HepG2 (cell line): ENCODE data around the gene SREBF1. TPM values are rescaled to one million over a fixed set of nuclear protein-coding genes. Genes with fewer than 3 reads are reported as not detected.

ENCODE experiments used
- ARID5B ChIP-seq: IDR thresholded peaks from 2 replicates; pipeline ENCODE4 v1.4.0; 2020; ENCODE audit warnings: mild to moderate bottlenecking, missing genetic modification reagents
- ASH2L ChIP-seq: fragments of 300-600, 200-600 bp; sonication (generic); IDR thresholded peaks from 2 replicates; pipeline ENCODE4 v1.7.0; 2017; ENCODE audit warnings: low read depth, mild to moderate bottlenecking, moderate library complexity, mixed read lengths, low read length; ENCODE audit not compliant: insufficient read length
- GMEB1 ChIP-seq: sonication (generic); formaldehyde crosslinking; IDR thresholded peaks from 2 replicates; pipeline ENCODE4 v1.5.1; 2020; ENCODE audit warnings: missing genetic modification reagents, mild to moderate bottlenecking, borderline replicate concordance
- KLF16 ChIP-seq, 2 experiments: sonication (generic) in 1 of 2; formaldehyde crosslinking in 1 of 2; IDR thresholded peaks; 2 replicates each; pipeline versions ENCODE4 v1.6.1 to v1.8.0; 2016 to 2023; ENCODE audit warnings: missing genetic modification reagents in 2 of 2, missing compliant biosample characterization in 1 of 2
- LCORL ChIP-seq, 2 experiments: fragments of 450-650 bp in 1 of 2; sonication (generic) in 1 of 2; formaldehyde crosslinking in 1 of 2; IDR thresholded peaks; 2 replicates each; pipeline versions ENCODE4 v1.5.0 to v1.6.1; 2017 to 2020; ENCODE audit warnings: antibody characterized with exemption in 1 of 2, missing genetic modification reagents in 1 of 2
- MTA1 ChIP-seq: sonication (generic); formaldehyde crosslinking; IDR thresholded peaks from 2 replicates; pipeline ENCODE4 v1.4.0; 2020; ENCODE audit warnings: missing genetic modification reagents, mild to moderate bottlenecking, borderline replicate concordance
- POGK ChIP-seq: sonication (generic); formaldehyde crosslinking; conservative IDR thresholded peaks from 2 replicates; pipeline ENCODE4 v1.8.0; 2022; ENCODE audit warnings: mild to moderate bottlenecking, moderate library complexity, missing genetic modification reagents
- SMAD1 ChIP-seq: sonication (generic); formaldehyde crosslinking; IDR thresholded peaks from 2 replicates; pipeline ENCODE4 v1.4.0; 2020; ENCODE audit warnings: missing genetic modification reagents, low read depth, mild to moderate bottlenecking, borderline replicate concordance
- SOX6 ChIP-seq, 2 experiments: fragments of 450-650 bp in 1 of 2; sonication (generic) in 1 of 2; formaldehyde crosslinking in 1 of 2; IDR thresholded peaks; 2 replicates each; pipeline versions ENCODE4 v1.4.0 to v1.6.1; 2017 to 2020; ENCODE audit warnings: antibody characterized with exemption in 1 of 2, mild to moderate bottlenecking in 1 of 2, missing genetic modification reagents in 1 of 2
- SRY ChIP-seq: sonication (generic); formaldehyde crosslinking; IDR thresholded peaks from 2 replicates; pipeline ENCODE4 v1.8.0; 2022; ENCODE audit warnings: mild to moderate bottlenecking, missing genetic modification reagents
- YEATS2 ChIP-seq: sonication (generic); formaldehyde crosslinking; IDR thresholded peaks from 2 replicates; pipeline ENCODE4 v1.4.0; 2020; ENCODE audit warnings: missing genetic modification reagents, borderline replicate concordance
- ZGPAT ChIP-seq: IDR thresholded peaks from 2 replicates; pipeline ENCODE4 v1.6.1; 2016; ENCODE audit warnings: mild to moderate bottlenecking
- ZNF207 ChIP-seq: fragments of 450-650 bp; IDR thresholded peaks from 2 replicates; pipeline ENCODE4 v1.6.1; 2016; ENCODE audit warnings: antibody characterized with exemption, borderline replicate concordance
- polyA plus RNA-seq, 8 experiments: library from polyadenylated mRNA; depleted of rRNA in 3 of 8; stranded (reverse) in 7 of 8; unstranded in 1 of 8; fragments of >200 nt; fragmentation: Illumina TruSeq in 4 of 8; extraction: Trizol in 4 of 8; gene quantifications; 2 replicates each; pipeline versions ENCODE4 v1.2.1 to v1.2.3, GENCODE V29; 2011 to 2016; ENCODE audit warnings: low read depth in 4 of 8, missing spikeins in 1 of 8, mixed read lengths in 1 of 8; ENCODE audit not compliant: insufficient read depth in 1 of 8
- total RNA-seq, 5 experiments: library from RNA; depleted of rRNA; stranded (reverse); fragments of >200 nt; fragmentation: Illumina TruSeq; extraction: Trizol; gene quantifications; 2 replicates each; pipeline ENCODE4 v1.2.3, GENCODE V29; 2016; ENCODE audit warnings: low read depth in 1 of 5

Gene SREBF1
- total and polyA plus RNA-seq, 2 of the 13 experiments (the other 11 are each of a cell fraction or from before 2014, with no cell fraction given): 34.3 to 38.0 TPM

GRCh38 chr17:17783116-17783824 lies 53.5 kb downstream of the SREBF1 start (continued):
- TF ChIP-seq ARID5B (CRISPR knock-in tag) (peak; percentile 13; the same call in 1 of the 2 replicates), POGK (CRISPR knock-in tag) (no peak), SRY (CRISPR knock-in tag) (peak; percentile 36; the same call in 1 of the 2 replicates), YEATS2 (CRISPR knock-in tag) (no peak), ZGPAT (CRISPR knock-in tag) (no peak; the same call in 1 of the 2 replicates), SMAD1 (CRISPR knock-in tag) (no peak), ZNF207 (no peak), LCORL (IDR thresholded peaks at IDR 0.05) (no peak), LCORL (CRISPR knock-in tag; IDR thresholded peaks at IDR 0.05) (peak; percentile 34), KLF16 (CRISPR knock-in tag; IDR thresholded peaks at IDR 0.05) (no peak), MTA1 (CRISPR knock-in tag) (no peak), ASH2L (peak; percentile 14), GMEB1 (CRISPR knock-in tag) (0 out of 2 replicates have a peak, but pooled peaks have one; percentile 24), SOX6 (IDR thresholded peaks at IDR 0.05) (no peak), SOX6 (CRISPR knock-in tag; IDR thresholded peaks at IDR 0.05) (peak; percentile 22; the same call in 1 of the 2 replicates)
